GM23338 (cell line): ENCODE measurements around the gene KIF18B. TPM values are rescaled to one million over a fixed set of nuclear protein-coding genes. Genes with fewer than 3 reads are reported as not detected.

Experiments used
- ATAC-seq: fragments of 200-7000 bp; cut with Tn5 transposase; 3 replicates; pipeline ENCODE4 v1.9.1; 2020
- DNase-seq: peaks from one replicate; pipeline ENCODE4 v3.0.0-alpha.2; 2015; ENCODE audit warnings: low spot score
- H2AFZ ChIP-seq: fragments of 200-600 bp; sonication (generic); 2 replicates; pipeline ENCODE4 v1.8.0; 2016; ENCODE audit warnings: antibody characterized with exemption, mild to moderate bottlenecking, moderate library complexity
- H3F3A ChIP-seq: fragments of 200-600 bp; sonication (generic); replicated peaks from 2 replicates; pipeline ENCODE4 v1.8.0; 2017; ENCODE audit warnings: antibody characterized with exemption, mixed run types, low read depth
- H3K27ac ChIP-seq: fragments of 200-600 bp; sonication (generic); 2 replicates; pipeline ENCODE4 v1.6.1; 2016; ENCODE audit warnings: low read depth
- H3K27me3 ChIP-seq: fragments of 200-600 bp; sonication (generic); 2 replicates; pipeline ENCODE4 v1.8.0; 2016; ENCODE audit warnings: mild to moderate bottlenecking, mixed run types, moderate library complexity; ENCODE audit not compliant: insufficient read depth
- H3K36me3 ChIP-seq: fragments of 200-600 bp; sonication (generic); 2 replicates; pipeline ENCODE4 v1.8.0; 2016; ENCODE audit warnings: mild to moderate bottlenecking; ENCODE audit not compliant: insufficient read depth
- H3K4me1 ChIP-seq: fragments of 200-600 bp; sonication (generic); 2 replicates; pipeline ENCODE4 v1.8.0; 2016; ENCODE audit warnings: mild to moderate bottlenecking, moderate library complexity; ENCODE audit not compliant: insufficient read depth
- H3K4me2 ChIP-seq: fragments of 200-600 bp; sonication (generic); 2 replicates; pipeline ENCODE4 v1.7.1; 2017; ENCODE audit warnings: mixed run types
- H3K4me3 ChIP-seq: fragments of 200-600 bp; sonication (generic); 2 replicates; pipeline ENCODE4 v1.6.1; 2016; ENCODE audit warnings: mixed run types
- H3K79me2 ChIP-seq: fragments of 200-600 bp; sonication (generic); replicated peaks from 2 replicates; pipeline ENCODE4 v1.8.0; 2017; ENCODE audit warnings: mild to moderate bottlenecking; ENCODE audit not compliant: insufficient read depth
- H3K9me2 ChIP-seq: fragments of 200-600 bp; sonication (generic); 2 replicates; pipeline ENCODE4 v1.8.0; 2017; ENCODE audit not compliant: insufficient read depth
- H4K20me1 ChIP-seq: fragments of 200-600 bp; sonication (generic); replicated peaks from 2 replicates; pipeline ENCODE4 v1.8.0; 2017; ENCODE audit warnings: mild to moderate bottlenecking; ENCODE audit not compliant: insufficient read depth
- H3K27ac Mint-ChIP-seq: 2 replicates; pipeline ENCODE4 v1.8.0; 2020; ENCODE audit warnings: inconsistent platforms, mild to moderate bottlenecking, moderate library complexity, mixed read lengths
- H3K27me3 Mint-ChIP-seq: 3 replicates; pipeline ENCODE4 v1.8.0; 2022; ENCODE audit warnings: low read depth, mild to moderate bottlenecking, moderate library complexity, mixed read lengths, inconsistent platforms; ENCODE audit not compliant: insufficient read depth, poor library complexity
- H3K36me3 Mint-ChIP-seq: 3 replicates; pipeline ENCODE4 v1.8.0; 2021; ENCODE audit warnings: low read depth, mild to moderate bottlenecking, inconsistent platforms, moderate library complexity, mixed read lengths
- H3K4me1 Mint-ChIP-seq: 3 replicates; pipeline ENCODE4 v1.8.0; 2020; ENCODE audit warnings: mild to moderate bottlenecking, inconsistent platforms, mixed read lengths
- H3K4me3 Mint-ChIP-seq: 3 replicates; pipeline ENCODE4 v1.8.0; 2021; ENCODE audit warnings: moderate library complexity, mild to moderate bottlenecking, inconsistent platforms, mixed read lengths
- H3K9me3 Mint-ChIP-seq: 3 replicates; pipeline ENCODE4 v1.8.0; 2020; ENCODE audit warnings: moderate library complexity, mild to moderate bottlenecking, inconsistent platforms, mixed read lengths
- CREB1 ChIP-seq: fragments of 250-450 bp; sonication (Bioruptor Pico); IDR thresholded peaks from 2 replicates; pipeline ENCODE4 v1.5.0; 2020; ENCODE audit warnings: low read depth, mild to moderate bottlenecking, moderate library complexity
- EZH2phosphoT487 ChIP-seq: fragments of 200-600 bp; sonication (generic); IDR thresholded peaks from one replicate; pipeline ENCODE4 v1.8.1; 2018; ENCODE audit warnings: antibody characterized with exemption; ENCODE audit not compliant: unreplicated experiment
- POLR2AphosphoS5 ChIP-seq: IDR thresholded peaks from 2 replicates; pipeline ENCODE4 v1.6.1; 2016; ENCODE audit warnings: antibody characterized with exemption, low read depth
- polyA plus RNA-seq: library from polyadenylated mRNA; unstranded; fragments of >200 nt; fragmentation: Nextera tagmentation; extraction: Ambion mirVana; gene quantifications from 2 replicates; pipeline ENCODE4 v1.2.1, GENCODE V29; 2016
- total RNA-seq: library from RNA; depleted of rRNA; stranded (reverse); fragments of >200 nt; shearing (Covaris generic); gene quantifications from 2 replicates; pipeline ENCODE4 v1.2.3, GENCODE V29; 2014
- TF ChIP-seq, protein P1 (sequence below), 2 experiments: fragments of 200-600 bp in 1 of 2; sonication (generic) in 1 of 2; conservative IDR thresholded peaks; 2 replicates each; pipeline versions ENCODE4 v1.5.1 to v1.6.1; 2016 to 2017; ENCODE audit warnings: antibody characterized with exemption in 2 of 2, low read depth in 2 of 2, mild to moderate bottlenecking in 2 of 2, moderate library complexity in 1 of 2
- TF ChIP-seq, protein P2 (sequence below): IDR thresholded peaks from one replicate; pipeline ENCODE4 v1.6.1; 2018; ENCODE audit warnings: antibody characterized with exemption; ENCODE audit not compliant: unreplicated experiment
- TF ChIP-seq, protein P3 (sequence below): fragments of 250-450 bp; sonication (Bioruptor Pico); IDR thresholded peaks from 2 replicates; pipeline ENCODE4 v1.5.0; 2020; ENCODE audit warnings: mild to moderate bottlenecking, moderate library complexity

KIF18B gene
- total and polyA plus RNA-seq, 2 experiments from 2014 or later = 14.1 to 28.4 TPM

DNA sequence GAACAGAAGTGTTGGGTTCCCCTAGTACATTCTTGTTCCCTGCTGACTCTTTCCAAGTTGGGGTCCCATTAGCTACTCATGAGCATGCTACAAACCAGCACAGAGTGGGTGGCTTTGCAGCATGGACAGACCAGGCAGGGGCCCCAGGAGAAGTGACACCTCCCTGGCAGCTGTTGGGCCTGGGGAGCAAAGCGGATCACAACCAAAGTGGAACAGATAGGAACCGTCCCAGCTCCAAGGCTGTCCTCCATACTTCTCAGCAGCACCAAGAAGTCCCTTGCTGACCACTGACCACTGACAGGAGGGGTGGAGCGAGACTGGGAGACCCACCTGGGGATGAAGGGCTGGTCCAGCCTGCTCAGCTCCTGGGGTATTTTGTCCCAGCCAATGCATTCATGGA, 19.9 kb downstream of the KIF18B start (continued):
- TF ChIP-seq, protein P1, sequence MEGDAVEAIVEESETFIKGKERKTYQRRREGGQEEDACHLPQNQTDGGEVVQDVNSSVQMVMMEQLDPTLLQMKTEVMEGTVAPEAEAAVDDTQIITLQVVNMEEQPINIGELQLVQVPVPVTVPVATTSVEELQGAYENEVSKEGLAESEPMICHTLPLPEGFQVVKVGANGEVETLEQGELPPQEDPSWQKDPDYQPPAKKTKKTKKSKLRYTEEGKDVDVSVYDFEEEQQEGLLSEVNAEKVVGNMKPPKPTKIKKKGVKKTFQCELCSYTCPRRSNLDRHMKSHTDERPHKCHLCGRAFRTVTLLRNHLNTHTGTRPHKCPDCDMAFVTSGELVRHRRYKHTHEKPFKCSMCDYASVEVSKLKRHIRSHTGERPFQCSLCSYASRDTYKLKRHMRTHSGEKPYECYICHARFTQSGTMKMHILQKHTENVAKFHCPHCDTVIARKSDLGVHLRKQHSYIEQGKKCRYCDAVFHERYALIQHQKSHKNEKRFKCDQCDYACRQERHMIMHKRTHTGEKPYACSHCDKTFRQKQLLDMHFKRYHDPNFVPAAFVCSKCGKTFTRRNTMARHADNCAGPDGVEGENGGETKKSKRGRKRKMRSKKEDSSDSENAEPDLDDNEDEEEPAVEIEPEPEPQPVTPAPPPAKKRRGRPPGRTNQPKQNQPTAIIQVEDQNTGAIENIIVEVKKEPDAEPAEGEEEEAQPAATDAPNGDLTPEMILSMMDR (conservative IDR thresholded peaks at IDR 0.05; ENCODE audit: low read depth in 2 of 2) = no peak
- TF ChIP-seq EZH2phosphoT487 (no peak), POLR2AphosphoS5 (no peak)
- TF ChIP-seq, protein P2, sequence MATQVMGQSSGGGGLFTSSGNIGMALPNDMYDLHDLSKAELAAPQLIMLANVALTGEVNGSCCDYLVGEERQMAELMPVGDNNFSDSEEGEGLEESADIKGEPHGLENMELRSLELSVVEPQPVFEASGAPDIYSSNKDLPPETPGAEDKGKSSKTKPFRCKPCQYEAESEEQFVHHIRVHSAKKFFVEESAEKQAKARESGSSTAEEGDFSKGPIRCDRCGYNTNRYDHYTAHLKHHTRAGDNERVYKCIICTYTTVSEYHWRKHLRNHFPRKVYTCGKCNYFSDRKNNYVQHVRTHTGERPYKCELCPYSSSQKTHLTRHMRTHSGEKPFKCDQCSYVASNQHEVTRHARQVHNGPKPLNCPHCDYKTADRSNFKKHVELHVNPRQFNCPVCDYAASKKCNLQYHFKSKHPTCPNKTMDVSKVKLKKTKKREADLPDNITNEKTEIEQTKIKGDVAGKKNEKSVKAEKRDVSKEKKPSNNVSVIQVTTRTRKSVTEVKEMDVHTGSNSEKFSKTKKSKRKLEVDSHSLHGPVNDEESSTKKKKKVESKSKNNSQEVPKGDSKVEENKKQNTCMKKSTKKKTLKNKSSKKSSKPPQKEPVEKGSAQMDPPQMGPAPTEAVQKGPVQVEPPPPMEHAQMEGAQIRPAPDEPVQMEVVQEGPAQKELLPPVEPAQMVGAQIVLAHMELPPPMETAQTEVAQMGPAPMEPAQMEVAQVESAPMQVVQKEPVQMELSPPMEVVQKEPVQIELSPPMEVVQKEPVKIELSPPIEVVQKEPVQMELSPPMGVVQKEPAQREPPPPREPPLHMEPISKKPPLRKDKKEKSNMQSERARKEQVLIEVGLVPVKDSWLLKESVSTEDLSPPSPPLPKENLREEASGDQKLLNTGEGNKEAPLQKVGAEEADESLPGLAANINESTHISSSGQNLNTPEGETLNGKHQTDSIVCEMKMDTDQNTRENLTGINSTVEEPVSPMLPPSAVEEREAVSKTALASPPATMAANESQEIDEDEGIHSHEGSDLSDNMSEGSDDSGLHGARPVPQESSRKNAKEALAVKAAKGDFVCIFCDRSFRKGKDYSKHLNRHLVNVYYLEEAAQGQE = no peak

DNA sequence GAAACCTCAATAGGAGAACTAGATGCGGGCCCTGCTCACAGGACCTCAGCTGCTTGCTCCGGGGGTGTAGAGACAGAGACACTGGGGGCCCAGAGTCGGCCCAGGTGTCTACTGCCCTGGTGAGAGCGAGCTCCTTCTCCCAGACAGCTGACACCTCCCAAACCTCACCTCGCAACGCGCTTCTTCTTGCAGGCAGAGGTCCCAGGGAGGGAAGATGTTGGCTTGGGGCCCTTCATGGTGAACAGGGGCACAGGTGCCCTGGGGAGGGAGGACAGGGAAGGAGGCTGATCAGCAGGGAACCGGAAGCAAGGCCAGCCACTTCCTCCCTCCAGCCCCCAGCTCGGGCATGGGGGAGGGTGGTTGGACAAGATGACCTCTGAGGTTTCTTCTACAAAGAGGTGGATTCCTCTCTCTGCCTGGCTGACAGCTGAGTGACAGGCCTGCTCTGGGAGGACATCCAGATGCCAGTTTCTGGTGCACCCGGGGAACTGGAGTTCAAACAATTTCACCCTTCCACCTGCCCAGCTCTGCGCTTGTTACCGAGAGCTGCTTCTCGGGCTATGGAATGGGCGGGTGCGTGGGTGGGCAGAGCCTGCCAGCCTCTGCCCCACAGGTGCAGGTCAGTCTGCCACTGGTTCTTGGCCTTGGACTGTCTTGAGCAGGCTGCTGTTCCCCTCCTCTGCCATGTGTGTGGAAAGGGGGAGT, 20.6 kb downstream of the KIF18B start:
- Histone ChIP-seq H3K27me3 (no peaks in the 10 kb centered on the region), H3K36me3 (peaks cover 34% of the 10 kb centered on the region), H2AFZ (no peak overlapping the region), H3K4me1 (no peaks in the 10 kb centered on the region), H3K27ac (no peak overlapping the region), H3K79me2 (no peaks in the 10 kb centered on the region), H3K4me3 (no peak overlapping the region), H3F3A (0 out of 2 replicates have a peak, but pooled peaks cover 15% of the 10 kb centered on the region), H3K4me2 (no peak overlapping the region), H3K9me2 (no peaks in the 10 kb centered on the region), H4K20me1 (peaks cover 3% of the 10 kb centered on the region; the same call in 1 of the 2 replicates)
- Mint-ChIP-seq H3K36me3 (peaks cover 66% of the 10 kb centered on the region), H3K27ac (no peak overlapping the region), H3K27me3 (peaks cover 8% of the 10 kb centered on the region), H3K4me1 (peaks cover 16% of the 10 kb centered on the region), H3K4me3 (no peak overlapping the region), H3K9me3 (no peaks in the 10 kb centered on the region)
- ATAC-seq = no peak
- DNase-seq = no peak
- TF ChIP-seq CREB1 (CRISPR knock-in tag) = no peak
- TF ChIP-seq, protein P3, sequence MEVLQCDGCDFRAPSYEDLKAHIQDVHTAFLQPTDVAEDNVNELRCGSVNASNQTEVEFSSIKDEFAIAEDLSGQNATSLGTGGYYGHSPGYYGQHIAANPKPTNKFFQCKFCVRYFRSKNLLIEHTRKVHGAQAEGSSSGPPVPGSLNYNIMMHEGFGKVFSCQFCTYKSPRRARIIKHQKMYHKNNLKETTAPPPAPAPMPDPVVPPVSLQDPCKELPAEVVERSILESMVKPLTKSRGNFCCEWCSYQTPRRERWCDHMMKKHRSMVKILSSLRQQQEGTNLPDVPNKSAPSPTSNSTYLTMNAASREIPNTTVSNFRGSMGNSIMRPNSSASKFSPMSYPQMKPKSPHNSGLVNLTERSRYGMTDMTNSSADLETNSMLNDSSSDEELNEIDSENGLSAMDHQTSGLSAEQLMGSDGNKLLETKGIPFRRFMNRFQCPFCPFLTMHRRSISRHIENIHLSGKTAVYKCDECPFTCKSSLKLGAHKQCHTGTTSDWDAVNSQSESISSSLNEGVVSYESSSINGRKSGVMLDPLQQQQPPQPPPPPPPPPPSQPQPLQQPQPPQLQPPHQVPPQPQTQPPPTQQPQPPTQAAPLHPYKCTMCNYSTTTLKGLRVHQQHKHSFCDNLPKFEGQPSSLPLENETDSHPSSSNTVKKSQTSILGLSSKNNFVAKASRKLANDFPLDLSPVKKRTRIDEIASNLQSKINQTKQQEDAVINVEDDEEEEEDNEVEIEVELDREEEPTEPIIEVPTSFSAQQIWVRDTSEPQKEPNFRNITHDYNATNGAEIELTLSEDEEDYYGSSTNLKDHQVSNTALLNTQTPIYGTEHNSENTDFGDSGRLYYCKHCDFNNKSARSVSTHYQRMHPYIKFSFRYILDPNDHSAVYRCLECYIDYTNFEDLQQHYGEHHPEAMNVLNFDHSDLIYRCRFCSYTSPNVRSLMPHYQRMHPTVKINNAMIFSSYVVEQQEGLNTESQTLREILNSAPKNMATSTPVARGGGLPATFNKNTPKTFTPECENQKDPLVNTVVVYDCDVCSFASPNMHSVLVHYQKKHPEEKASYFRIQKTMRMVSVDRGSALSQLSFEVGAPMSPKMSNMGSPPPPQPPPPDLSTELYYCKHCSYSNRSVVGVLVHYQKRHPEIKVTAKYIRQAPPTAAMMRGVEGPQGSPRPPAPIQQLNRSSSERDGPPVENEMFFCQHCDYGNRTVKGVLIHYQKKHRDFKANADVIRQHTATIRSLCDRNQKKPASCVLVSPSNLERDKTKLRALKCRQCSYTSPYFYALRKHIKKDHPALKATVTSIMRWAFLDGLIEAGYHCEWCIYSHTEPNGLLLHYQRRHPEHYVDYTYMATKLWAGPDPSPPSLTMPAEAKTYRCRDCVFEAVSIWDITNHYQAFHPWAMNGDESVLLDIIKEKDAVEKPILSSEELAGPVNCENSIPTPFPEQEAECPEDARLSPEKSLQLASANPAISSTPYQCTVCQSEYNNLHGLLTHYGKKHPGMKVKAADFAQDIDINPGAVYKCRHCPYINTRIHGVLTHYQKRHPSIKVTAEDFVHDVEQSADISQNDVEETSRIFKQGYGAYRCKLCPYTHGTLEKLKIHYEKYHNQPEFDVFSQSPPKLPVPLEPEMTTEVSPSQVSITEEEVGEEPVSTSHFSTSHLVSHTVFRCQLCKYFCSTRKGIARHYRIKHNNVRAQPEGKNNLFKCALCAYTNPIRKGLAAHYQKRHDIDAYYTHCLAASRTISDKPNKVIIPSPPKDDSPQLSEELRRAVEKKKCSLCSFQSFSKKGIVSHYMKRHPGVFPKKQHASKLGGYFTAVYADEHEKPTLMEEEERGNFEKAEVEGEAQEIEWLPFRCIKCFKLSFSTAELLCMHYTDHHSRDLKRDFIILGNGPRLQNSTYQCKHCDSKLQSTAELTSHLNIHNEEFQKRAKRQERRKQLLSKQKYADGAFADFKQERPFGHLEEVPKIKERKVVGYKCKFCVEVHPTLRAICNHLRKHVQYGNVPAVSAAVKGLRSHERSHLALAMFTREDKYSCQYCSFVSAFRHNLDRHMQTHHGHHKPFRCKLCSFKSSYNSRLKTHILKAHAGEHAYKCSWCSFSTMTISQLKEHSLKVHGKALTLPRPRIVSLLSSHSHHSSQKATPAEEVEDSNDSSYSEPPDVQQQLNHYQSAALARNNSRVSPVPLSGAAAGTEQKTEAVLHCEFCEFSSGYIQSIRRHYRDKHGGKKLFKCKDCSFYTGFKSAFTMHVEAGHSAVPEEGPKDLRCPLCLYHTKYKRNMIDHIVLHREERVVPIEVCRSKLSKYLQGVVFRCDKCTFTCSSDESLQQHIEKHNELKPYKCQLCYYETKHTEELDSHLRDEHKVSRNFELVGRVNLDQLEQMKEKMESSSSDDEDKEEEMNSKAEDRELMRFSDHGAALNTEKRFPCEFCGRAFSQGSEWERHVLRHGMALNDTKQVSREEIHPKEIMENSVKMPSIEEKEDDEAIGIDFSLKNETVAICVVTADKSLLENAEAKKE (CRISPR knock-in tag) = no peak
- TF ChIP-seq, protein P1 (conservative IDR thresholded peaks at IDR 0.05; ENCODE audit: low read depth in 2 of 2) = no peak
